A673 (cell line): ENCODE results near the gene HECTD4. TPM values are rescaled to one million over a fixed set of nuclear protein-coding genes. Genes with fewer than 3 reads are reported as not detected.

Experiments used
- BruUV-seq: library from RNA; stranded (reverse); fragments of 400-500 nt; replicated peaks from 2 replicates; lab custom pipeline; 2021; lab: Mats Ljungman, UMichigan
- CTCF ChIA-PET: fragments of 300-600 bp; sonication (Branson Sonifier 250); formaldehyde crosslinking; loops from one replicate; lab custom pipeline; 2022; ENCODE audit warnings: antibody characterized with exemption; lab: Charles Lee
- POLR2A ChIA-PET: fragments of 300-600 bp; sonication (Branson Sonifier 250); formaldehyde crosslinking; loops from one replicate; lab custom pipeline; 2022; ENCODE audit warnings: antibody characterized with exemption; ENCODE audit not compliant: low non-redundant PET; lab: Charles Lee
- DNase-seq: peaks from one replicate; pipeline ENCODE4 v3.0.0-alpha.2; 2015; ENCODE audit warnings: low spot score
- H3K27ac ChIP-seq: fragments of 200-600 bp; sonication (generic); 2 replicates; pipeline ENCODE4 v1.5.1; 2016; ENCODE audit warnings: mixed run types, low read depth, mild to moderate bottlenecking, mixed read lengths, antibody characterized with exemption, low read length; ENCODE audit not compliant: poor library complexity, severe bottlenecking
- H3K27me3 ChIP-seq: fragments of 200-600 bp; sonication (generic); replicated peaks from 2 replicates; pipeline ENCODE4 v1.6.1; 2017; ENCODE audit warnings: mixed run types, low read depth, mild to moderate bottlenecking, mixed read lengths, antibody characterized with exemption, low read length; ENCODE audit not compliant: insufficient read depth, poor library complexity
- H3K36me3 ChIP-seq: fragments of 200-600 bp; sonication (generic); 2 replicates; pipeline ENCODE4 v1.6.1; 2016; ENCODE audit warnings: mixed run types, mild to moderate bottlenecking, mixed read lengths, antibody characterized with exemption, low read length; ENCODE audit not compliant: insufficient read depth, poor library complexity, severe bottlenecking
- H3K4me1 ChIP-seq: fragments of 200-600 bp; sonication (generic); 2 replicates; pipeline ENCODE4 v1.6.1; 2017; ENCODE audit warnings: mixed run types, mild to moderate bottlenecking, mixed read lengths, antibody characterized with exemption, low read length; ENCODE audit not compliant: insufficient read depth, poor library complexity, severe bottlenecking
- H3K4me3 ChIP-seq: fragments of 200-600 bp; sonication (generic); 2 replicates; pipeline ENCODE4 v1.5.1; 2016; ENCODE audit warnings: low read depth, mixed run types, mild to moderate bottlenecking, mixed read lengths, low read length; ENCODE audit not compliant: poor library complexity, severe bottlenecking
- H3K9me3 ChIP-seq: fragments of 200-600 bp; sonication (generic); 2 replicates; pipeline ENCODE4 v1.6.1; 2016; ENCODE audit warnings: mixed run types, low read depth, mild to moderate bottlenecking, mixed read lengths, antibody characterized with exemption, low read length; ENCODE audit not compliant: poor library complexity, severe bottlenecking
- CTCF ChIP-seq: fragments of 300-800, 200-600 bp; sonication (generic); conservative IDR thresholded peaks from 2 replicates; pipeline ENCODE4 v1.5.1; 2017; ENCODE audit warnings: low read depth, mild to moderate bottlenecking, antibody characterized with exemption, low read length, moderate library complexity, mixed read lengths
- EZH2 ChIP-seq: fragments of 200-600 bp; sonication (generic); IDR thresholded peaks from 2 replicates; pipeline ENCODE4 v1.6.1; 2017; ENCODE audit warnings: borderline replicate concordance, low read depth, mild to moderate bottlenecking, mixed read lengths, antibody characterized with exemption, low read length; ENCODE audit not compliant: poor library complexity, severe bottlenecking
- intact Hi-C: fragments of 100-400 bp; cut with micrococcal nuclease; formaldehyde crosslinking; loops from one replicate; pipeline ENCODE4 v1.10.0; 2022; ENCODE audit not compliant: unreplicated experiment
- total RNA-seq: library from RNA; stranded (reverse); gene quantifications from 2 replicates; pipeline ENCODE4 v1.2.3, GENCODE V29; 2021

HECTD4 gene
- total RNA-seq, 1 experiment from 2014 or later, result 52.1 TPM

- Histone ChIP-seq H3K4me1 (peaks cover 29% of the 10 kb centered on the region), H3K27me3 (no peaks in the 10 kb centered on the region), H3K4me3 (no peak overlapping the region), H3K36me3 (no peaks in the 10 kb centered on the region), H3K9me3 (no peaks in the 10 kb centered on the region), H3K27ac (peak overlapping the region; percentile 3)
- no TSS peak for BruUV-seq
- intact Hi-C loops, result no loop called here
- TF ChIP-seq CTCF (no peak), EZH2 (no peak)
- no peak for DNase-seq
- ChIA-PET POLR2A (interaction anchor here (0.7 kb wide), 1 partner anchor 23 kb away, joined by 5 read pairs; no protein-coding TSS in a partner anchor), CTCF (interaction anchor here (0.7 kb wide), 1 partner anchor 214 kb away, joined by 3 read pairs; no protein-coding TSS in a partner anchor)
Measured at GRCh38 chr12:112328456-112329124, 53.6 kb downstream of the HECTD4 start.

DNA sequence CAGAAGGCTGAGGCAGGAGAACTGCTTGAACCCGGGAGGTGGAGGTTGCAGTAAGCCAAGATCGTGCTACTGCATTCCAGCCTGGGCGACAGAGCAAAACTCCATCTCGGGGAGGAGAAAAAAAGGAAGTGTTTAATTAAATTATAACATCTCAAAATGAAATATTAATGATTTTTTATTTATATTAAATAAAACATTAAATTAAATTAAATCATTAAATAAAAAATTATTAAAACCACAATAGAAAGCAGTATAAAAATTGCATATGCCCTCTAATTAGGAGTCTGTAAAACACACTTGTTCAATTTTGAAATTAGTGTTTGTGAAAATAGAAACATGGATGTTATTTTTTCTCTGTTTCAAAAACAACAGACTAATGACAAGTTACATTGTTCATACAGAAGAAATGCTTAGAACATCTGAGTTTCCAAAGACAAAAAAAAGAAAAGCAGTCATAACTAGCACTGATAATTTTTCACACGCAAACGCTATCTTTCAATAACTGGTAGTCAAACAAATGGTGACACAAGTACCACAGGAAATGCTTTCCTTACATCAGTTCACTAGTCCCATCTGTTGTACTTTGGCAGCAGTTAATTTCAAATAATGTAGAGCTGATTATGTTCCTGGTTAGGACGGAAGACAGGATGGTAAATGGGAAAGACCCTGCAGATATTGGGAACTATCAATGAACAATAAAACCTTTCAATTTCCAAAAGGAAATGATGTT is 54.9 kb downstream of the HECTD4 start:
- Histone ChIP-seq H3K4me3 (no peak overlapping the region), H3K27ac (no peak overlapping the region), H3K4me1 (peaks cover 38% of the 10 kb centered on the region), H3K27me3 (no peaks in the 10 kb centered on the region), H3K36me3 (no peaks in the 10 kb centered on the region), H3K9me3 (no peaks in the 10 kb centered on the region)
- CTCF ChIA-PET, result no interaction called here
- TF ChIP-seq CTCF, result no peak
- POLR2A ChIA-PET, result no interaction called here
- BruUV-seq, result no TSS peak
- DNase-seq, result peak; percentile 38
- intact Hi-C loops, result no loop called here

GRCh38 chr12:112325622-112326207 is 56.5 kb downstream of the HECTD4 start:
- ChIA-PET POLR2A (no interaction called here), CTCF (no interaction called here)
- no peak for DNase-seq
- H3K4me1 ChIP-seq, result peaks cover 50% of the 10 kb centered on the region
- no peaks in the 10 kb centered on the region for H3K27me3 ChIP-seq
- intact Hi-C loops, result no loop called here
- TF ChIP-seq CTCF (no peak), EZH2 (no peak)
- no peak overlapping the region for H3K27ac ChIP-seq
- H3K36me3 ChIP-seq, result no peaks in the 10 kb centered on the region
- no peak overlapping the region for H3K4me3 ChIP-seq
- no peaks in the 10 kb centered on the region for H3K9me3 ChIP-seq
- no TSS peak for BruUV-seq
